GM12891 (cell line): ENCODE measurements around the gene FSTL4.
"Not testable (repeated sequence)": the region's sequence is repeated elsewhere in the genome, so short reads cannot be mapped to it uniquely, and the experiment has no call there.

Experiments used
- DNase-seq: peaks from one replicate; pipeline ENCODE4 v3.0.0; 2011; ENCODE audit warnings: low spot score; ENCODE audit not compliant: insufficient read length
- FAIRE-seq: peaks from 2 replicates; lab custom pipeline; 2011; peaks lifted over from hg19 to GRCh38; lab: Jason Lieb, UNC
- PAX5 ChIP-seq: IDR thresholded peaks from 2 replicates; pipeline ENCODE4 v1.6.1; 2011; ENCODE audit warnings: low read length, moderate library complexity, mild to moderate bottlenecking; ENCODE audit not compliant: insufficient read depth, severe bottlenecking
- POLR2A ChIP-seq: IDR thresholded peaks from 2 replicates; pipeline ENCODE4 v1.6.1; 2011; ENCODE audit warnings: low read depth, low read length, control low read depth
- POLR2AphosphoS5 ChIP-seq: IDR thresholded peaks from 2 replicates; pipeline ENCODE4 v1.6.1; 2011; ENCODE audit warnings: low read depth, low read length, control low read depth
- POU2F2 ChIP-seq: IDR thresholded peaks from 2 replicates; pipeline ENCODE4 v1.6.1; 2011; ENCODE audit warnings: low read depth, mild to moderate bottlenecking, control low read depth, low read length, moderate library complexity
- SPI1 ChIP-seq: IDR thresholded peaks from 2 replicates; pipeline ENCODE4 v1.6.1; 2011; ENCODE audit warnings: low read depth, low read length, control low read depth
- TAF1 ChIP-seq: IDR thresholded peaks from 2 replicates; pipeline ENCODE4 v1.6.1; 2011; ENCODE audit warnings: low read depth, low read length, control low read depth

FSTL4 gene

GRCh38 chr5:133453831-133454230 lies 158.5 kb downstream of the FSTL4 start:
- no peak for FAIRE-seq
- TF ChIP-seq TAF1, result no peak
- no peak for TF ChIP-seq POLR2A
- no peak for TF ChIP-seq POU2F2
- TF ChIP-seq PAX5, result no peak
- TF ChIP-seq POLR2AphosphoS5, result no peak
- TF ChIP-seq SPI1, result no peak
- DNase-seq, result no peak

- TF ChIP-seq POU2F2 (no peak), PAX5 (no peak), TAF1 (no peak), SPI1 (no peak), POLR2AphosphoS5 (no peak)
- DNase-seq, result no peak
- no peak for FAIRE-seq
Observed at GRCh38 chr5:133453084-133453780, 159.1 kb downstream of the FSTL4 start.

GRCh38 chr5:133451926-133452325 lies 160.4 kb downstream of the FSTL4 start:
- no peak for DNase-seq
- TF ChIP-seq PAX5 (no peak), POLR2A (no peak), TAF1 (no peak), POU2F2 (no peak), SPI1 (no peak), POLR2AphosphoS5 (no peak)
- FAIRE-seq, result no peak

- TF ChIP-seq TAF1 (no peak), POU2F2 (no peak), PAX5 (no peak), POLR2AphosphoS5 (no peak)
- FAIRE-seq, result no peak
Observed at GRCh38 chr5:133450286-133450685, 162.1 kb downstream of the FSTL4 start.

GRCh38 chr5:133449181-133449580 lies 163.2 kb downstream of the FSTL4 start:
- no peak for FAIRE-seq
- TF ChIP-seq PAX5, result no peak
- TF ChIP-seq POLR2AphosphoS5, result no peak
- TF ChIP-seq SPI1, result no peak
- TF ChIP-seq POU2F2, result no peak
- TF ChIP-seq POLR2A, result no peak
- no peak for TF ChIP-seq TAF1
- DNase-seq, result no peak

More at GRCh38 chr5:133450286-133450685, 162.1 kb downstream of the FSTL4 start:
- no peak for DNase-seq

- DNase-seq, result no peak
- FAIRE-seq, result no peak
- no peak for TF ChIP-seq SPI1
- TF ChIP-seq POLR2AphosphoS5, result no peak
- no peak for TF ChIP-seq TAF1
- no peak for TF ChIP-seq POLR2A
- TF ChIP-seq POU2F2, result no peak
- TF ChIP-seq PAX5, result no peak
Observed at GRCh38 chr5:133446440-133446839, 165.9 kb downstream of the FSTL4 start.

GRCh38 chr5:133445744-133446143 lies 166.6 kb downstream of the FSTL4 start:
- DNase-seq, result no peak
- TF ChIP-seq POLR2AphosphoS5, result no peak
- TF ChIP-seq SPI1, result no peak
- no peak for TF ChIP-seq TAF1
- no peak for TF ChIP-seq POU2F2
- no peak for TF ChIP-seq PAX5
- no peak for TF ChIP-seq POLR2A
- no peak for FAIRE-seq

- not testable (repeated sequence) for DNase-seq, FAIRE-seq
Observed at GRCh38 chr5:133445204-133445603, 167.1 kb downstream of the FSTL4 start.

GRCh38 chr5:133444711-133445110 lies 167.6 kb downstream of the FSTL4 start:
- FAIRE-seq, result no peak

GRCh38 chr5:133441166-133441815 lies 171.1 kb downstream of the FSTL4 start:
- no peak for FAIRE-seq

More at GRCh38 chr5:133444711-133445110, 167.6 kb downstream of the FSTL4 start:
- no peak for TF ChIP-seq POLR2A
- TF ChIP-seq POLR2AphosphoS5, result no peak
- no peak for TF ChIP-seq PAX5
- TF ChIP-seq TAF1, result no peak
- no peak for TF ChIP-seq POU2F2
- TF ChIP-seq SPI1, result no peak
- DNase-seq, result no peak

More at GRCh38 chr5:133441166-133441815, 171.1 kb downstream of the FSTL4 start:
- DNase-seq, result no peak
- no peak for TF ChIP-seq PAX5
- no peak for TF ChIP-seq TAF1
- no peak for TF ChIP-seq SPI1
- TF ChIP-seq POLR2AphosphoS5, result no peak
- no peak for TF ChIP-seq POLR2A
- no peak for TF ChIP-seq POU2F2
